Body of pancreas (tissue), 4 donors: Measurements from ENCODE around the gene EZH1. TPM values are rescaled to one million over a fixed set of nuclear protein-coding genes. Genes with fewer than 3 reads are reported as not detected.
"Not testable (repeated sequence)": the region's sequence is repeated elsewhere in the genome, so short reads cannot be mapped to it uniquely, and the experiment has no call there.

Experiments used
- ATAC-seq: fragments of 150-250 bp; one replicate; pipeline ENCODE4 v1.9.1; 2016
- DNase-seq, 4 donors: peaks; one replicate each; pipeline ENCODE4 v3.0.0-alpha.2; 2019
- H3K27ac ChIP-seq, 4 donors: fragments of 200-600 bp; sonication (generic); 1 replicate in 3 of 4; 2 replicates in 1 of 4; pipeline versions ENCODE4 v1.5.1 to v1.6.1; 2016 to 2019; ENCODE audit warnings: mild to moderate bottlenecking in 1 of 4, mixed read lengths in 1 of 4, moderate library complexity in 1 of 4
- H3K27me3 ChIP-seq, 2 donors: fragments of 200-600 bp; sonication (generic); one replicate each; pipeline ENCODE4 v1.6.0; 2016; ENCODE audit warnings: mild to moderate bottlenecking in 1 of 2
- H3K36me3 ChIP-seq, 2 donors: fragments of 200-600 bp; sonication (generic); replicated peaks in 1 of 2; 2 replicates each; pipeline ENCODE4 v1.5.1; 2016; ENCODE audit warnings: low read depth in 2 of 2; ENCODE audit not compliant: insufficient read depth in 1 of 2
- H3K4me1 ChIP-seq: fragments of 200-600 bp; sonication (generic); one replicate; pipeline ENCODE4 v1.6.0; 2016
- H3K4me3 ChIP-seq, 2 donors: fragments of 200-600 bp; sonication (generic); 1 replicate in 1 of 2; 2 replicates in 1 of 2; pipeline ENCODE4 v1.5.1; 2016 to 2019
- H3K9me3 ChIP-seq, 3 donors: fragments of 200-600 bp; sonication (generic); 1 replicate in 2 of 3; 2 replicates in 1 of 3; pipeline ENCODE4 v1.5.1; 2016
- POLR2A ChIP-seq, 3 donors: fragments of 450-650 bp; IDR thresholded peaks; one replicate each; pipeline ENCODE4 v1.6.1; 2016; ENCODE audit warnings: antibody characterized with exemption in 3 of 3, mild to moderate bottlenecking in 2 of 3
- WGBS, 2 donors: methylation state at CpG; one replicate each; pipeline ENCODE4 v1.1.5; 2017; 5-methylcytosine and 5-hydroxymethylcytosine counted together
- intact Hi-C: fragments of 100-400 bp; cut with DNase I; formaldehyde crosslinking; loops from one replicate; pipeline ENCODE4 v1.15.1; 2023
- total RNA-seq, 2 donors: library from RNA; depleted of rRNA; stranded (reverse); fragments of >200 nt; gene quantifications; one replicate each; pipeline ENCODE4 v1.1.0, GENCODE V29; 2016
- TF ChIP-seq, protein P1 (sequence below), 7 experiments: fragments of 450-650 bp in 4 of 7; fragments of 200-600 bp in 3 of 7; sonication (generic) in 3 of 7; IDR thresholded peaks; one replicate each; pipeline ENCODE4 v1.5.1; 2016 to 2019; ENCODE audit warnings: antibody characterized with exemption in 7 of 7

EZH1 gene
- total RNA-seq, 2 donors from 2014 or later: 19.1 to 28.5 TPM

DNA sequence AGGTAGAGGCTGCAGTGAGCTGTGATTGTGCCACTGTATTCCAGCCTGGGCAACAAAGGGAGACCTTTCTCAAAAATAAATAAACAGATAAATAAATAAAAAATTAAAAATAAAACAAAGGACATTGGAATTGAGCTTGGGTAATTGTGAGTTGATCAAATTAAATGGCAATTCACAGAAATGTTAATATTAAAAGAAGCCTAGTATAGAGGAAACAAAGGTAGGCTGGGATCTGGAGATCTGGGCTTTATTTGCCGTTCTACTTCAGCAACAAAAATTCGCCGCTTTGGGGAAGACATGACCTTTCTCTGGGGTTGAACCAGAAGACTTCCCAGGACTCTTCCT is 28.1 kb upstream of the EZH1 start:
- Histone ChIP-seq H3K27ac (peak overlapping the region in 3 of 4 donors; percentile 32 to 78 (median 70)), H3K27me3 (no peaks in the 10 kb centered on the region), H3K9me3 (no peaks in the 10 kb centered on the region), H3K4me3 (peak overlapping the region; percentile 74 to 90), H3K4me1 (peaks cover 13% of the 10 kb centered on the region), H3K36me3 (peaks cover 3 to 10% of the 10 kb centered on the region in 2 donors)
- DNase-seq (no peak), ATAC-seq (no peak)
- TF ChIP-seq, protein P1, sequence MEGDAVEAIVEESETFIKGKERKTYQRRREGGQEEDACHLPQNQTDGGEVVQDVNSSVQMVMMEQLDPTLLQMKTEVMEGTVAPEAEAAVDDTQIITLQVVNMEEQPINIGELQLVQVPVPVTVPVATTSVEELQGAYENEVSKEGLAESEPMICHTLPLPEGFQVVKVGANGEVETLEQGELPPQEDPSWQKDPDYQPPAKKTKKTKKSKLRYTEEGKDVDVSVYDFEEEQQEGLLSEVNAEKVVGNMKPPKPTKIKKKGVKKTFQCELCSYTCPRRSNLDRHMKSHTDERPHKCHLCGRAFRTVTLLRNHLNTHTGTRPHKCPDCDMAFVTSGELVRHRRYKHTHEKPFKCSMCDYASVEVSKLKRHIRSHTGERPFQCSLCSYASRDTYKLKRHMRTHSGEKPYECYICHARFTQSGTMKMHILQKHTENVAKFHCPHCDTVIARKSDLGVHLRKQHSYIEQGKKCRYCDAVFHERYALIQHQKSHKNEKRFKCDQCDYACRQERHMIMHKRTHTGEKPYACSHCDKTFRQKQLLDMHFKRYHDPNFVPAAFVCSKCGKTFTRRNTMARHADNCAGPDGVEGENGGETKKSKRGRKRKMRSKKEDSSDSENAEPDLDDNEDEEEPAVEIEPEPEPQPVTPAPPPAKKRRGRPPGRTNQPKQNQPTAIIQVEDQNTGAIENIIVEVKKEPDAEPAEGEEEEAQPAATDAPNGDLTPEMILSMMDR (IDR thresholded peaks at IDR 0.05): peak in 1 of 7 experiments; percentile 12
- TF ChIP-seq POLR2A (IDR thresholded peaks at IDR 0.05): no peak
- intact Hi-C loops: no loop called here
- WGBS, 2 donors: 3 to 6% methylated on average over 3 of the region's 3 CpGs

DNA sequence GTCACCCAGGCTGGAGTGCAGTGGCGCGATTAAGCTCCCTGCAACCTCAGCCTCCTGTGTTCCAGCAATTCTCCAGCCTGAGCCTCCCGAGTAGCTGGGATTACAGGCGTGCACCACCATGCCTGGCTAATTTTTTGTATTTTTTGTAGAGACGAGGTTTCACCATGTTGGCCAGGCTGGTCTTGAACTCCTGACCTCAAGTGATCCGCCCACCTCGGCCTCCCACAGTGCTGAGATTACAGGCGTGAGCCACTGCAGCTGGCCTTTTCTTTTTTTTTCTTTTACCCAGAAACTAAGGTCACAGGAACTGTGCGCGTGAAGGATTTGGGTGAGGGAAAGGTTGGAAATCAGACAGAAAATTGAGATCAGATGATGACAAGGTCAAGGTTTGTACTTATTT is 25.1 kb upstream of the EZH1 start:
- H3K27ac ChIP-seq, intact Hi-C loops, ATAC-seq, DNase-seq, H3K4me3 ChIP-seq, H3K36me3 ChIP-seq, H3K9me3 ChIP-seq, H3K27me3 ChIP-seq: not testable (repeated sequence)
- peaks cover 13% of the 10 kb centered on the region for H3K4me1 ChIP-seq
- 52 to 58% methylated on average over 10 of the region's 10 CpGs for WGBS, 2 donors

DNA sequence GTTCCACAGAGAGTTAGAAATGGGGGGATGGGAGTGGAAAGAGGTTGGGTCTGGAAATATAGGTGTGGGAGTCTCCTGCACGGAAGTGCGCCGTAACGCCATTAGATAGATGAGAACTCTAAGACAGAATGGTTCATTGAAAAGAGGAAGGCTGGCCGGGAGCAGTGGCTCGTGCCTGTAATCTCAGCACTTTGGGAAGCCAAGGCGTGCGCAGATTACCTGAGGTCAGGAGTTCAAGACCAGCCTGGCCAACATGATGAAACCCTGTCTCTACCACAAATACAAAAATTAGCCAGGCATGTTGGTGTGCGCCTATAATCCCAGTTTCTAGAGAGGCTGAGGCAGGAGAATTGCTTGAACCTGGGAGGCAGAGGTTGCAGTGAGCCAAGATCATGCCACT is 23.2 kb upstream of the EZH1 start:
- intact Hi-C loops, H3K9me3 ChIP-seq, H3K4me1 ChIP-seq, H3K4me3 ChIP-seq, DNase-seq, ATAC-seq, H3K27me3 ChIP-seq, H3K36me3 ChIP-seq, H3K27ac ChIP-seq: not testable (repeated sequence)
- 60 to 75% methylated on average over 9 of the region's 9 CpGs for WGBS, 2 donors

DNA sequence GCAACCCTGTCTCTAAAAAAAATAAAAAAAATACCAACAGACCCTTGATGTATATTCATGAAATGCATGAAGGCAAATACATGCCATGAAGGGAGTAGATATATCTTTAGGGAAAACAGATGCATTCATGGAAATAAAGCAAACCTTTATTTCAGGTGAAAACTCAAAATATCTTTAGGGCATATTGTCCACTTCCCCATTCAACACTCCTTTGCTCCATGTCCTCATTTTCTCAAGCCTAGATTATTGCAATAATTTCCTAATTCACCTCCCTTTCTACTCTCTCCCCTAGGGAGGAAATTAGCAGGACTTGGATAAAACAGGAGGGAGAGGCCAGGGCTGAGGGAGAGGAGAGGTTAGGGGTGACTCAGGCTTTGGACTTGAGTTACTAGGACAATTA is 22.7 kb upstream of the EZH1 start:
- ATAC-seq: no peak
- Histone ChIP-seq H3K27me3 (no peaks in the 10 kb centered on the region), H3K36me3 (no peaks in the 10 kb centered on the region), H3K4me1 (peaks cover 1% of the 10 kb centered on the region), H3K27ac (no peak overlapping the region), H3K4me3 (no peak overlapping the region), H3K9me3 (no peaks in the 10 kb centered on the region)
- TF ChIP-seq POLR2A (IDR thresholded peaks at IDR 0.05): no peak
- TF ChIP-seq, protein P1 (IDR thresholded peaks at IDR 0.05): no peak
- DNase-seq: no peak
- intact Hi-C loops: no loop called here

DNA sequence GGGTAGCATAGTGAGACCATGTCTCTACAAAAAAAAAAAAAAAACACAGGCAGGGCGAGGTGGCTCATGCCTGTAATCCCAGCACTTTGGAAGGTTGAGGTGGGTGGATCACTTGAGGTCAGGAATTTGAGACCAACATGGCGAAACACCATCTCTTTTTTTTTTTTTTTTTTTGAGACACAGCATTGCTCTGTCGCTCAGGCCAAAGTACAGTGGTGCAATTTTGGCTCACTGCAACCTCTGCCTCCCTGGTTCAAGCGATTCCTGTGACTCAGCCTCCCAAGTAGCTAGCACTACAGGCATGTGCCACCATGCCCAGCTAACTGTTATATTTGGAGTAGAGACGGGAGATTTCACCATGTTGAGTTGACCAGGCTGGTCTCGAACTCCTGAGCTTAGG is 21.3 kb upstream of the EZH1 start:
- no peak for ATAC-seq
- intact Hi-C loops: no loop called here

DNA sequence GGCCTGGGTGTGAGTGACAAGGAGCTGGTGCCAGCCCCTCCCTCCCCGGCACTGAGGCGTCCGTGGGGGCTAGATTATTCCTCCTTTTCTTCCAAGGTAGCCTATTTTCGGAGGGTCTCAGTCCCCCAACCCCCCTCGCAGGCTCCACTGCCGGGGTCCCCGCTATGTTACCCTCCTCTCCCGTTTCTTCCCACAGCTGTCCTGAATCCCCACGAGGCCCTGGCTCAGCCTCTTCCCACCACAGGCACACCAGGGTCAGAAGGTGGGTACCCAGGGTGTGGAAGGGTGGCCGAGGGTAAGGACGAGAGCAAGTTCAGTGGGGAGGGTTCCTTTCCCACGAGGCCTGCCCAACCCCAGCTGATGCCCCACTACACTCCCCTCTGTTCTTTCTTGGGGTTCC is 16.8 kb upstream of the EZH1 start:
- H3K36me3 ChIP-seq: no peaks in the 10 kb centered on the region
- peaks cover 13% of the 10 kb centered on the region for H3K4me1 ChIP-seq
- no peak for ATAC-seq
- intact Hi-C loops: no loop called here
- H3K4me3 ChIP-seq: no peak overlapping the region
- 44 to 56% methylated on average over 10 to 12 of the region's 12 CpGs for WGBS, 2 donors
- H3K27me3 ChIP-seq: peaks cover 0 to 10% of the 10 kb centered on the region in 2 donors
- no peaks in the 10 kb centered on the region for H3K9me3 ChIP-seq
- H3K27ac ChIP-seq: peak overlapping the region in 2 of 4 donors; percentile 15 to 30
- TF ChIP-seq POLR2A (IDR thresholded peaks at IDR 0.05): no peak
- TF ChIP-seq, protein P1 (IDR thresholded peaks at IDR 0.05): no peak
- no peak for DNase-seq

More for the DNA sequence above, 21.3 kb upstream of the EZH1 start:
- H3K4me1 ChIP-seq: peaks cover 5% of the 10 kb centered on the region
- DNase-seq: no peak
- H3K9me3 ChIP-seq: no peaks in the 10 kb centered on the region
- 67 to 74% methylated on average over 4 to 6 of the region's 6 CpGs for WGBS, 2 donors
- H3K36me3 ChIP-seq: no peaks in the 10 kb centered on the region
- peaks cover 0 to 10% of the 10 kb centered on the region in 2 donors for H3K27me3 ChIP-seq
- no peak overlapping the region for H3K27ac ChIP-seq
- no peak overlapping the region for H3K4me3 ChIP-seq
- TF ChIP-seq POLR2A (IDR thresholded peaks at IDR 0.05): no peak
- TF ChIP-seq, protein P1 (IDR thresholded peaks at IDR 0.05): no peak
